HepG2 (cell line): Measurements from ENCODE around the gene SNRPD2. TPM values are rescaled to one million over a fixed set of nuclear protein-coding genes. Genes with fewer than 3 reads are reported as not detected.

Experiments used
- ATAC-seq: fragments of 200-7000 bp; cut with Tn5 transposase; 3 replicates; pipeline ENCODE4 v1.9.1; 2020; ENCODE audit warnings: mild to moderate bottlenecking, moderate library complexity
- BruUV-seq: library from RNA; stranded (reverse); fragments of 400-500 nt; replicated peaks from 2 replicates; lab custom pipeline; 2021; lab: Mats Ljungman, UMichigan
- CTCF ChIA-PET: fragments of 300-600 bp; formaldehyde crosslinking; extraction: SDS; loops from one replicate; lab custom pipeline; 2021; ENCODE audit warnings: low total read pairs, inconsistent platforms, low intra/inter-chr PET ratio; lab: Yijun Ruan, JAX
- POLR2A ChIA-PET: fragments of 350-600 bp; sonication (Branson Sonifier 250); formaldehyde crosslinking; loops from one replicate; lab custom pipeline; 2020; ENCODE audit warnings: antibody characterized with exemption, inconsistent platforms; lab: Yijun Ruan, JAX
- DNase-seq: peaks from one replicate; pipeline ENCODE4 v3.0.0-alpha.2; 2015; ENCODE audit warnings: low spot score
- FAIRE-seq: peaks from 3 replicates; lab custom pipeline; 2011; peaks lifted over from hg19 to GRCh38; lab: Jason Lieb, UNC
- H2AFZ ChIP-seq: one replicate; pipeline ENCODE4 v1.6.1; 2011; ENCODE audit warnings: low read length, inconsistent platforms
- H3K27ac ChIP-seq: fragments of 300-600 bp; 3 replicates; pipeline ENCODE4 v1.8.0; 2011; ENCODE audit warnings: mixed run types, mild to moderate bottlenecking, mixed read lengths, low read length, inconsistent platforms; ENCODE audit not compliant: insufficient read depth; ENCODE audit errors: extremely low read length
- H3K27me3 ChIP-seq, 2 experiments: fragments of 200-600 bp in 1 of 2; 2 replicates in 1 of 2; 3 replicates in 1 of 2; pipeline versions ENCODE4 v1.6.0 to v1.8.0; 2011; ENCODE audit warnings: low read length in 2 of 2, mild to moderate bottlenecking in 2 of 2, moderate library complexity in 2 of 2, inconsistent platforms in 1 of 2; ENCODE audit not compliant: insufficient read depth in 2 of 2, control insufficient read depth in 1 of 2
- H3K36me3 ChIP-seq, 2 experiments: fragments of 200-600 bp in 1 of 2; replicated peaks in 1 of 2; 2 replicates in 1 of 2; 3 replicates in 1 of 2; pipeline versions ENCODE4 v1.5.1 to v1.8.0; 2011; ENCODE audit warnings: low read length in 2 of 2, inconsistent platforms in 1 of 2; ENCODE audit not compliant: insufficient read depth in 2 of 2, control insufficient read depth in 1 of 2
- H3K4me1 ChIP-seq: 2 replicates; pipeline ENCODE4 v1.5.1; 2012; ENCODE audit warnings: low read length, inconsistent platforms; ENCODE audit not compliant: insufficient read depth
- H3K4me2 ChIP-seq: 2 replicates; pipeline ENCODE4 v1.6.0; 2011; ENCODE audit warnings: low read depth, low read length, inconsistent platforms
- H3K4me3 ChIP-seq, 3 experiments: fragments of 200-600 bp in 1 of 3; sonication (generic), shearing (Covaris generic) in 1 of 3; replicated peaks in 1 of 3; 2 replicates each; pipeline ENCODE4 v1.5.1; 2011 to 2016; ENCODE audit warnings: low read length in 3 of 3, inconsistent platforms in 2 of 3, low read depth in 2 of 3, mild to moderate bottlenecking in 2 of 3, control low read depth in 1 of 3, mixed read lengths in 1 of 3; ENCODE audit not compliant: insufficient read depth in 1 of 3
- H3K79me2 ChIP-seq: one replicate; pipeline ENCODE4 v1.6.1; 2011; ENCODE audit warnings: low read length, inconsistent platforms; ENCODE audit not compliant: insufficient read depth
- H3K9ac ChIP-seq: 2 replicates; pipeline ENCODE4 v1.6.0; 2011; ENCODE audit warnings: mild to moderate bottlenecking, low read depth, low read length, inconsistent platforms; ENCODE audit not compliant: insufficient read depth
- H3K9me3 ChIP-seq: 2 replicates; pipeline ENCODE4 v1.5.1; 2012; ENCODE audit warnings: mild to moderate bottlenecking, low read length
- H4K20me1 ChIP-seq: 2 replicates; pipeline ENCODE4 v1.6.0; 2011; ENCODE audit warnings: inconsistent platforms, mild to moderate bottlenecking, low read length, moderate library complexity; ENCODE audit not compliant: insufficient read depth
- CREB1 ChIP-seq, 2 experiments: fragments of 450-650 bp in 1 of 2; IDR thresholded peaks; 2 replicates each; pipeline ENCODE4 v1.6.1; 2016 to 2017; ENCODE audit warnings: control low read depth in 1 of 2, mild to moderate bottlenecking in 1 of 2, missing compliant biosample characterization in 1 of 2, missing genetic modification characterization in 1 of 2
- WGBS: methylation state at CpG from one replicate; pipeline ENCODE4 v1.1.6; 2017; ENCODE audit warnings: low lambda C conversion rate; 5-methylcytosine and 5-hydroxymethylcytosine counted together
- in situ Hi-C: cut with HindIII; loops from 2 replicates; pipeline ENCODE4 v1.10.0; 2017; ENCODE audit warnings: low pct_unique_long_range_greater_than_20kb; ENCODE audit not compliant: extremely low pct_ligation_motif_present
- intact Hi-C: fragments of 100-400 bp; cut with micrococcal nuclease; formaldehyde crosslinking; loops from one replicate; pipeline ENCODE4 v1.10.0; 2022; ENCODE audit not compliant: unreplicated experiment
- polyA plus RNA-seq, 8 experiments: library from polyadenylated mRNA; depleted of rRNA in 3 of 8; stranded (reverse) in 7 of 8; unstranded in 1 of 8; fragments of >200 nt; fragmentation: Illumina TruSeq in 4 of 8; extraction: Trizol in 4 of 8; gene quantifications; 2 replicates each; pipeline versions ENCODE4 v1.2.1 to v1.2.3, GENCODE V29; 2011 to 2016; ENCODE audit warnings: low read depth in 4 of 8, missing spikeins in 1 of 8, mixed read lengths in 1 of 8; ENCODE audit not compliant: insufficient read depth in 1 of 8
- total RNA-seq, 5 experiments: library from RNA; depleted of rRNA; stranded (reverse); fragments of >200 nt; fragmentation: Illumina TruSeq; extraction: Trizol; gene quantifications; 2 replicates each; pipeline ENCODE4 v1.2.3, GENCODE V29; 2016; ENCODE audit warnings: low read depth in 1 of 5
- TF ChIP-seq, protein P1 (sequence below): sonication (generic); formaldehyde crosslinking; IDR thresholded peaks from 2 replicates; pipeline ENCODE4 v1.5.1; 2020; ENCODE audit warnings: mild to moderate bottlenecking, missing genetic modification reagents, moderate library complexity
- TF ChIP-seq, protein P2 (sequence below): IDR thresholded peaks from 2 replicates; pipeline ENCODE4 v1.6.1; 2016; ENCODE audit warnings: control low read depth
- TF ChIP-seq, protein P3 (sequence below): IDR thresholded peaks from 2 replicates; pipeline ENCODE4 v1.6.1; 2018; ENCODE audit warnings: missing genetic modification reagents, mild to moderate bottlenecking, missing compliant biosample characterization
- TF ChIP-seq, protein P4 (sequence below): IDR thresholded peaks from 2 replicates; pipeline ENCODE4 v1.6.1; 2016; ENCODE audit warnings: missing biosample characterization, missing genetic modification reagents, low read depth

The SNRPD2 gene
- total and polyA plus RNA-seq, 2 of the 13 experiments (the other 11 are each of a cell fraction or from before 2014, with no cell fraction given), result 299 to 485 TPM

DNA sequence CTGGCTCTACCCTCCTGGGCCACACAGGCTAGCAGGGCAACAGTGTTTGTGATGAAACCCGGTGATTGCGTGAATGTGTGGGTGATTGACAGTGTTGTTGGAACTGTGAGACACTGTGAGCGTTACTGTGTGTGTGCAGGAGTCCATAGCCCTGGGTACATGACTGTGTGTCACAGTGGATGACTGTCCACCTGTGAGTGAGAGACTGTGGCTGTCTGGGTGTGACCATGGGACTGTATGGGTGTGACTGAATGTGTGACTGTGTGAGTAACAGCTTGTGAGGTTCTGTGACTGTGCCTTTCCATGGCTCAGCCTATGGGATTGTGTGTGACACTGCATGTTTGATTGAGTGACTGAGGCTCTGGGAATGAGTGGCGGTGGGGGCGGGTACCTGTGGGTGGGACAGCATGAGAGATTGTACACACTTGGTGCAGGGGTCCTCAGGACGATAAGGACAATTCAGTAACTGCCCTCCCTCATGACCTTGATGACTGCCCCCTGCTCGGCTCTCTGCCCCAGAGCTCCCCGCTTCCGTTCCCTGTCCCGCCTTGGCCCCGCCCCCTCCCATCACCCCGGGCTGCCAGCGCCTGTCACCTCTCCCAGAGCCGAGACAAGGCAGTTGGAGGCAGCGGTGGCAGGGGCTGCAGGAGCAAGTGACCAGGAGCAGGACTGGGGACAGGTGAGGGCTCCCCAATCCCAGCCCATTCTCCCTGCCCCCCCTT, 24.0 kb downstream of the SNRPD2 start, which contains the start of gene GIPR (continued):
- TF ChIP-seq, protein P1, sequence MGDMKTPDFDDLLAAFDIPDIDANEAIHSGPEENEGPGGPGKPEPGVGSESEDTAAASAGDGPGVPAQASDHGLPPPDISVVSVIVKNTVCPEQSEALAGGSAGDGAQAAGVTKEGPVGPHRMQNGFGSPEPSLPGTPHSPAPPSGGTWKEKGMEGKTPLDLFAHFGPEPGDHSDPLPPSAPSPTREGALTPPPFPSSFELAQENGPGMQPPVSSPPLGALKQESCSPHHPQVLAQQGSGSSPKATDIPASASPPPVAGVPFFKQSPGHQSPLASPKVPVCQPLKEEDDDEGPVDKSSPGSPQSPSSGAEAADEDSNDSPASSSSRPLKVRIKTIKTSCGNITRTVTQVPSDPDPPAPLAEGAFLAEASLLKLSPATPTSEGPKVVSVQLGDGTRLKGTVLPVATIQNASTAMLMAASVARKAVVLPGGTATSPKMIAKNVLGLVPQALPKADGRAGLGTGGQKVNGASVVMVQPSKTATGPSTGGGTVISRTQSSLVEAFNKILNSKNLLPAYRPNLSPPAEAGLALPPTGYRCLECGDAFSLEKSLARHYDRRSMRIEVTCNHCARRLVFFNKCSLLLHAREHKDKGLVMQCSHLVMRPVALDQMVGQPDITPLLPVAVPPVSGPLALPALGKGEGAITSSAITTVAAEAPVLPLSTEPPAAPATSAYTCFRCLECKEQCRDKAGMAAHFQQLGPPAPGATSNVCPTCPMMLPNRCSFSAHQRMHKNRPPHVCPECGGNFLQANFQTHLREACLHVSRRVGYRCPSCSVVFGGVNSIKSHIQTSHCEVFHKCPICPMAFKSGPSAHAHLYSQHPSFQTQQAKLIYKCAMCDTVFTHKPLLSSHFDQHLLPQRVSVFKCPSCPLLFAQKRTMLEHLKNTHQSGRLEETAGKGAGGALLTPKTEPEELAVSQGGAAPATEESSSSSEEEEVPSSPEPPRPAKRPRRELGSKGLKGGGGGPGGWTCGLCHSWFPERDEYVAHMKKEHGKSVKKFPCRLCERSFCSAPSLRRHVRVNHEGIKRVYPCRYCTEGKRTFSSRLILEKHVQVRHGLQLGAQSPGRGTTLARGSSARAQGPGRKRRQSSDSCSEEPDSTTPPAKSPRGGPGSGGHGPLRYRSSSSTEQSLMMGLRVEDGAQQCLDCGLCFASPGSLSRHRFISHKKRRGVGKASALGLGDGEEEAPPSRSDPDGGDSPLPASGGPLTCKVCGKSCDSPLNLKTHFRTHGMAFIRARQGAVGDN (CRISPR knock-in tag), result peak; percentile 44
- TF ChIP-seq, protein P2, sequence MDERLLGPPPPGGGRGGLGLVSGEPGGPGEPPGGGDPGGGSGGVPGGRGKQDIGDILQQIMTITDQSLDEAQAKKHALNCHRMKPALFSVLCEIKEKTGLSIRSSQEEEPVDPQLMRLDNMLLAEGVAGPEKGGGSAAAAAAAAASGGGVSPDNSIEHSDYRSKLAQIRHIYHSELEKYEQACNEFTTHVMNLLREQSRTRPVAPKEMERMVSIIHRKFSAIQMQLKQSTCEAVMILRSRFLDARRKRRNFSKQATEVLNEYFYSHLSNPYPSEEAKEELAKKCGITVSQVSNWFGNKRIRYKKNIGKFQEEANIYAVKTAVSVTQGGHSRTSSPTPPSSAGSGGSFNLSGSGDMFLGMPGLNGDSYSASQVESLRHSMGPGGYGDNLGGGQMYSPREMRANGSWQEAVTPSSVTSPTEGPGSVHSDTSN (CRISPR knock-in tag), result peak; percentile 70
- TF ChIP-seq, protein P3, sequence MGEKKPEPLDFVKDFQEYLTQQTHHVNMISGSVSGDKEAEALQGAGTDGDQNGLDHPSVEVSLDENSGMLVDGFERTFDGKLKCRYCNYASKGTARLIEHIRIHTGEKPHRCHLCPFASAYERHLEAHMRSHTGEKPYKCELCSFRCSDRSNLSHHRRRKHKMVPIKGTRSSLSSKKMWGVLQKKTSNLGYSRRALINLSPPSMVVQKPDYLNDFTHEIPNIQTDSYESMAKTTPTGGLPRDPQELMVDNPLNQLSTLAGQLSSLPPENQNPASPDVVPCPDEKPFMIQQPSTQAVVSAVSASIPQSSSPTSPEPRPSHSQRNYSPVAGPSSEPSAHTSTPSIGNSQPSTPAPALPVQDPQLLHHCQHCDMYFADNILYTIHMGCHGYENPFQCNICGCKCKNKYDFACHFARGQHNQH (CRISPR knock-in tag), result peak; percentile 98

GRCh38 chr19:45664575-45664974, 27.2 kb downstream of the SNRPD2 start:
- ChIA-PET POLR2A (no interaction called here), CTCF (no interaction called here)
- 12% methylated on average over 7 of the region's 7 CpGs for WGBS
- Histone ChIP-seq H3K9ac (no peak overlapping the region), H2AFZ (no peak overlapping the region), H3K4me1 (peaks cover 33% of the 10 kb centered on the region), H3K36me3 (no peaks in the 10 kb centered on the region), H4K20me1 (no peaks in the 10 kb centered on the region), H3K27ac (no peak overlapping the region), H3K4me3 (no peak overlapping the region), H3K79me2 (no peaks in the 10 kb centered on the region), H3K9me3 (no peaks in the 10 kb centered on the region), H3K4me2 (no peak overlapping the region), H3K27me3 (peaks cover 0 to 11% of the 10 kb centered on the region in 2 experiments; a peak in 2 of 5 replicates)
- DNase-seq, result no peak
- in situ Hi-C loops (no loop called here), intact Hi-C loops (no loop called here)
- no TSS peak for BruUV-seq
- no peak for ATAC-seq
- FAIRE-seq, result no peak
- TF ChIP-seq, protein P4, sequence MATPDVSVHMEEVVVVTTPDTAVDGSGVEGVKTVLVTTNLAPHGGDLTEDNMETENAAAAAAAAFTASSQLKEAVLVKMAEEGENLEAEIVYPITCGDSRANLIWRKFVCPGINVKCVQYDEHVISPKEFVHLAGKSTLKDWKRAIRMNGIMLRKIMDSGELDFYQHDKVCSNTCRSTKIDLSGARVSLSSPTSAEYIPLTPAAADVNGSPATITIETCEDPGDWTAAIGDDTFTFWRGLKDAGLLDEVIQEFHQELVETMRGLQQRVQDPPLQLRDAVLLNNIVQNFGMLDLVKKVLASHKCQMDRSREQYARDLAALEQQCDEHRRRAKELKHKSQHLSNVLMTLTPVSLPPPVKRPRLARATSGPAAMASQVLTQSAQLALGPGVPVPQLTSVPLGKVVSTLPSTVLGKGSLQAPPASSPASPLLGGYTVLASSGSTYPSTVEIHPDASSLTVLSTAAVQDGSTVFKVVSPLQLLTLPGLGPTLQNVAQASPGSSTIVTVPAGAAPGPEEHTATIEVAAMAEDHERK (CRISPR knock-in tag), result no peak
- peak; percentile 85 for TF ChIP-seq CREB1 (IDR thresholded peaks at IDR 0.05)
- TF ChIP-seq CREB1 (CRISPR knock-in tag; IDR thresholded peaks at IDR 0.05), result no peak
